Testis (tissue), 3 donors: ENCODE data around the gene GPHN. TPM values are rescaled to one million over a fixed set of nuclear protein-coding genes. Genes with fewer than 3 reads are reported as not detected.
"Not testable (repeated sequence)": the region's sequence is repeated elsewhere in the genome, so short reads cannot be mapped to it uniquely, and the experiment has no call there.

Source experiments
- DNase-seq: peaks from one replicate; pipeline ENCODE4 v3.0.0-alpha.2; 2019
- H3K27ac ChIP-seq, 2 donors: fragments of 200-600 bp; sonication (generic); one replicate each; pipeline ENCODE4 v1.5.1; 2019
- H3K27me3 ChIP-seq: fragments of 200-600 bp; sonication (generic); one replicate; pipeline ENCODE4 v1.5.1; 2019
- H3K36me3 ChIP-seq: fragments of 200-600 bp; sonication (generic); one replicate; pipeline ENCODE4 v1.5.1; 2017; ENCODE audit warnings: low read depth; ENCODE audit errors: missing control alignments
- H3K4me1 ChIP-seq: fragments of 200-600 bp; sonication (generic); one replicate; pipeline ENCODE4 v1.5.1; 2019
- H3K4me3 ChIP-seq, 2 donors: fragments of 200-600 bp; sonication (generic); one replicate each; pipeline ENCODE4 v1.5.1; 2017 to 2019
- H3K9me3 ChIP-seq: fragments of 200-600 bp; sonication (generic); one replicate; pipeline ENCODE4 v1.5.1; 2017
- POLR2A ChIP-seq: fragments of 450-650 bp; IDR thresholded peaks from one replicate; pipeline ENCODE4 v1.6.1; 2017; ENCODE audit warnings: antibody characterized with exemption, mild to moderate bottlenecking, moderate library complexity
- WGBS, 2 donors: methylation state at CpG; one replicate each; pipeline ENCODE4 v1.1.5; 2018; 5-methylcytosine and 5-hydroxymethylcytosine counted together
- intact Hi-C: fragments of 100-400 bp; cut with DNase I; formaldehyde crosslinking; loops from one replicate; pipeline ENCODE4 v1.15.1; 2023; ENCODE audit warnings: low total_unique reads
- polyA plus RNA-seq: library from polyadenylated mRNA; stranded (reverse); fragments of 350-450 nt; fragmentation: Illumina TruSeq; extraction: RNeasy Lipid Tissue Mini Kit (QIAGEN cat#74804); gene quantifications from one replicate; pipeline ENCODE4 v1.2.3, GENCODE V29; 2014; ENCODE audit warnings: low read depth, low replicate concordance; ENCODE audit not compliant: insufficient read depth
- total RNA-seq, 2 donors: library from RNA; depleted of rRNA; stranded (reverse); fragments of >200 nt; gene quantifications; one replicate each; pipeline ENCODE4 v1.2.3, GENCODE V29; 2016
- TF ChIP-seq, protein P1 (sequence below), 3 experiments: fragments of 450-650 bp in 2 of 3; fragments of 200-600 bp in 1 of 3; sonication (generic) in 1 of 3; IDR thresholded peaks; one replicate each; pipeline ENCODE4 v1.5.1; 2016 to 2019; ENCODE audit warnings: antibody characterized with exemption in 3 of 3, mild to moderate bottlenecking in 2 of 3, moderate library complexity in 1 of 3

GPHN gene
- total and polyA plus RNA-seq, 3 donors from 2014 or later = 14.2 to 26.5 (median 25.4) TPM

DNA sequence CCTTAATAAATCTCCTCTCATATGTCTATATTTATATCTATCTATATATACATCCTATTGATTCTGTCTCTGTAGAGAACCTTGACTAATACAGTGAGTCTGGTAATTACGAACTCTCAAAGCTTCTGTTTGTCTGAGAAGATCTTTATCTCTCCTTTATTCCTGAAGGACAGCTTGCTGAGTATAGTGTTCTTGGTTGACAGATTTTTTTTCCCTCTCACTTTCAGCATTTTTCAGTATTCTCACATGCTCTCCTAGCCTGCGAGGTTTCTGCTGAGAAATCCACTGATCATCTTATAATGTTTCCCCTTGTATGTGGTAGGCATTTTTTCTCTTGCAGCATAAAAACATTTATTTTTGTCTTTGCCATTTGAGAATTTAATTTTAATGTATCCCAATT, 67.1 kb downstream of the GPHN start:
- Histone ChIP-seq H3K4me1 (no peaks in the 10 kb centered on the region), H3K27me3 (no peaks in the 10 kb centered on the region), H3K27ac (no peak overlapping the region), H3K9me3 (no peaks in the 10 kb centered on the region), H3K36me3 (no peaks in the 10 kb centered on the region), H3K4me3 (no peak overlapping the region)
- 97 to 98% methylated on average over 2 of the region's 2 CpGs for WGBS, 2 donors
- no peak for TF ChIP-seq POLR2A
- TF ChIP-seq, protein P1, sequence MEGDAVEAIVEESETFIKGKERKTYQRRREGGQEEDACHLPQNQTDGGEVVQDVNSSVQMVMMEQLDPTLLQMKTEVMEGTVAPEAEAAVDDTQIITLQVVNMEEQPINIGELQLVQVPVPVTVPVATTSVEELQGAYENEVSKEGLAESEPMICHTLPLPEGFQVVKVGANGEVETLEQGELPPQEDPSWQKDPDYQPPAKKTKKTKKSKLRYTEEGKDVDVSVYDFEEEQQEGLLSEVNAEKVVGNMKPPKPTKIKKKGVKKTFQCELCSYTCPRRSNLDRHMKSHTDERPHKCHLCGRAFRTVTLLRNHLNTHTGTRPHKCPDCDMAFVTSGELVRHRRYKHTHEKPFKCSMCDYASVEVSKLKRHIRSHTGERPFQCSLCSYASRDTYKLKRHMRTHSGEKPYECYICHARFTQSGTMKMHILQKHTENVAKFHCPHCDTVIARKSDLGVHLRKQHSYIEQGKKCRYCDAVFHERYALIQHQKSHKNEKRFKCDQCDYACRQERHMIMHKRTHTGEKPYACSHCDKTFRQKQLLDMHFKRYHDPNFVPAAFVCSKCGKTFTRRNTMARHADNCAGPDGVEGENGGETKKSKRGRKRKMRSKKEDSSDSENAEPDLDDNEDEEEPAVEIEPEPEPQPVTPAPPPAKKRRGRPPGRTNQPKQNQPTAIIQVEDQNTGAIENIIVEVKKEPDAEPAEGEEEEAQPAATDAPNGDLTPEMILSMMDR (IDR thresholded peaks at IDR 0.05) = no peak
- intact Hi-C loops = no loop called here
- DNase-seq = no peak

DNA sequence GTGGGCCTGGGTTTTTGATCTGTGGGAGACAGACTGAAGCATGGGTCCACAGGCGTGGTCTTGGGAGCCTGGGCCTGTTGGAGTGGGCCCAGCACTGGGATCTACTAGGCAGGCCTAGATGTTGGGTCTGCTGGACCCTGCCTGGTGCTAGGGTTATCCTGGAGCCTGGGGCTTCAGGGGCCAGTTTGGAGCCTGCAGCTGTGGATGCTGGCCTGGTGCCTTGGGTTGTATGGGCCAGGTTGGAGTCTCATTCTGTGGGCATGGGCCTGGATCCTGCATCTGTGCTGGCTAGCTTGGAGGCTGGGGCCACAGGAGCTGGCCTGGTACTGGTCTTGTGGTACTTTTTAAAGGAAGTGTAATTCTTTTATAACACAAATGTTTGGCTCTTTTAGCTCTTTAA, 68.0 kb downstream of the GPHN start:
- intact Hi-C loops = no loop called here
- H3K4me3 ChIP-seq = no peak overlapping the region
- H3K36me3 ChIP-seq = no peaks in the 10 kb centered on the region
- H3K27ac ChIP-seq = no peak overlapping the region
- DNase-seq = no peak
- no peaks in the 10 kb centered on the region for H3K27me3 ChIP-seq
- H3K4me1 ChIP-seq = no peaks in the 10 kb centered on the region
- 82% methylated on average over 1 of the region's 1 CpG; no CpG with 5 or more reads in 1 of the 2 donors for WGBS, 2 donors
- TF ChIP-seq, protein P1 (IDR thresholded peaks at IDR 0.05) = no peak
- TF ChIP-seq POLR2A = no peak
- no peaks in the 10 kb centered on the region for H3K9me3 ChIP-seq

DNA sequence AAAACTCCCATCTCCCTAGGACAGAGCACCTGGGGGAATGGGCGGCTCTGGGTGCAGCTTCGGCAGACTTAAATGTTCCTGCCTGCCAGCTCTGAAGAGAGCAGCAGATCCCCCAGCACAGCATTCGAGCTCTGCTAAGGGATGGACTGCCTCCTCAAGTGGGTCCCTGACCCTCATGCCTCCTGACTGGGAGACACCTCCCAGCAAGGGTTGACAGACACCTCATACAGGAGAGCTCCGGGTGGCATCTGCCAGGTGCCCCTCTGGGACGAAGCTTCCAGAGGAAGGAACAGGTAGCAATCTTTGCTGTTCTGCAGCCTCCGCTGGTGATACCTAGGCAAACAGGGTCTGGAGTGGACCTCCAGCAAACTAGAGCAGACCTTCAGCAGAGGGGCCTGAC, 79.8 kb downstream of the GPHN start:
- H3K4me1 ChIP-seq, DNase-seq, H3K27me3 ChIP-seq, H3K27ac ChIP-seq, intact Hi-C loops, H3K4me3 ChIP-seq, H3K9me3 ChIP-seq, H3K36me3 ChIP-seq: not testable (repeated sequence)
- WGBS, 2 donors = 94 to 97% methylated on average over 6 of the region's 6 CpGs

DNA sequence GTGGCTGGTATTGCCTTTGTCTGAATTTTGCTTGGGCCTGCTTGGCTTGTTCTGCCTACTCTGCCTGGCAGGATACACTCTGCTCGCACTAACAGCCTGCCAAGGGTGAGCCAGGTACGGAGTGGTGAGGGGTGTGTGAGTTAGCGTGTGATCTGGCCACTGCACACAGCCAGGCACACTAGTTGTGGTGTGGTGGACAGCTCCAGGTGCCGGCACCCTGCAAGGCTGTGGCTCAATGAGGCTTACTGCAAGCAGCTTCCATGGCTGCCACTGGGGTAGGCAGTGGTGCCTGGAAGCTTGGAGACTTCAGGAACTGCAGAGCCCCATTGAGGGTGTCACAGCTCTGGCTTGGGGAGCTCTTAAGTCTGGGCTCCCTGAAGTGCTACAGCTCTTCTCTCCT, 87.4 kb downstream of the GPHN start:
- no peak overlapping the region for H3K27ac ChIP-seq
- no peaks in the 10 kb centered on the region for H3K27me3 ChIP-seq
- H3K9me3 ChIP-seq = no peaks in the 10 kb centered on the region
- no peaks in the 10 kb centered on the region for H3K36me3 ChIP-seq
- intact Hi-C loops = no loop called here
- H3K4me3 ChIP-seq = no peak overlapping the region
- H3K4me1 ChIP-seq = no peaks in the 10 kb centered on the region
- TF ChIP-seq, protein P1 (IDR thresholded peaks at IDR 0.05) = no peak
- no peak for TF ChIP-seq POLR2A
- no peak for DNase-seq
- WGBS, 2 donors = 93 to 97% methylated on average over 3 to 4 of the region's 4 CpGs

DNA sequence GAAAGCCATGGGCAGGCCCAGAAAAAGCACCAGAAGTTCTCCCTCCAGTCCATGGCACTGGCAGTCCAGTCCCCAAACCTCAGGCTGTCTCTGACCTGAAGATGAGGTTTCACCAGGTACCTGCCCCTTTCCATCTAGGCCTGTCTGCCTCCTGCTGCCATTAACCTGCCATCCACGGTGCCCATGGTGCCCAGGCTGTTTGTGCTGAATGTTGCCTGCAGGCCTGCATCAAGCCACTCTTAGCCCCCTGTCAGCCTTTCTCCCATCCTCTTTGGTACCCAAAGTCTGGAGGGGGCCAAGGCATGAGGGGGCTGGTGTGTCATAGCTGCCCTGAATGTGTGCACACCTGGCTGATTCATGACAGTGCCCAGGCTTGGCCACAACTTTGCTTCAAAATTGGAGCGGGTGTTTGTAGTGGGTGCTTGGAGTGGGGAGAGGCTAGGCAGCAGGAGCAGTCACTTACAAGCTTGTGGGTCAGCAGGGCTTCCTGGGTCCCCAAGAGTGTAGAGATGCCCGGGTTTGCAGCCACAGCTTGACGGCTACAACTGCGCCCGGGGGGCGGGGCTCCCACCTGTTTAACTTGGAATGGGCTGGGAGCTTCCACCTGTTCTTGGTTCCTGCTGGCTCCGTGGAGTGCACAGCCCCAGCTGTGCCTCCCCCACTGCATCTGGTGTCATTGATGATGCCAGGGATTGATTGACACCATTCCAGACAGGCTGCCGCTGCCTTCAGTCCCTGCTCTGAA, 88.5 kb downstream of the GPHN start:
- no peak for DNase-seq
- Histone ChIP-seq H3K27ac (no peak overlapping the region), H3K4me3 (no peak overlapping the region), H3K36me3 (no peaks in the 10 kb centered on the region), H3K27me3 (no peaks in the 10 kb centered on the region), H3K4me1 (no peaks in the 10 kb centered on the region), H3K9me3 (no peaks in the 10 kb centered on the region)
- WGBS, 2 donors = 92 to 100% methylated on average over 2 to 9 of the region's 9 CpGs
- intact Hi-C loops = no loop called here
- TF ChIP-seq, protein P1 (IDR thresholded peaks at IDR 0.05) = no peak
- no peak for TF ChIP-seq POLR2A
